CD4-positive, alpha-beta T cell treated with Interleukin-1 beta for 1 hour (primary cell): ENCODE results near the gene NPRL2.
"Not testable (repeated sequence)": the region's sequence is repeated elsewhere in the genome, so short reads cannot be mapped to it uniquely, and the experiment has no call there.

Source experiments
- DNase-seq, 2 donors: peaks; one replicate each; pipeline ENCODE4 v3.0.0-alpha.2; 2020 to 2022

Gene NPRL2

GRCh38 chr3:50326182-50326541, 24.4 kb downstream of the NPRL2 start:
- DNase-seq: no peak

- no peak for DNase-seq
Observed at GRCh38 chr3:50325497-50326181, 24.9 kb downstream of the NPRL2 start.

GRCh38 chr3:50325113-50325480, 25.5 kb downstream of the NPRL2 start:
- no peak for DNase-seq

- DNase-seq: peak; percentile 66 to 70
Observed at GRCh38 chr3:50324351-50325112, 26.0 kb downstream of the NPRL2 start.

GRCh38 chr3:50323614-50324199, 26.9 kb downstream of the NPRL2 start:
- DNase-seq: no peak

GRCh38 chr3:50323092-50323600, 27.4 kb downstream of the NPRL2 start:
- DNase-seq: no peak

GRCh38 chr3:50322386-50323091, 28.0 kb downstream of the NPRL2 start, which contains the start of gene HYAL2:
TSS of gene HYAL2 (minus strand) at chr3:50322745. CDS start at chr3:50320489, 2,256 bp downstream.
- DNase-seq: no peak

GRCh38 chr3:50322115-50322385, 28.5 kb downstream of the NPRL2 start:
- DNase-seq: no peak

GRCh38 chr3:50321336-50322114, 29.1 kb downstream of the NPRL2 start:
- peak; percentile 84 to 85 for DNase-seq

- peak; percentile 65 to 66 for DNase-seq
Observed at GRCh38 chr3:50320853-50321335, 29.7 kb downstream of the NPRL2 start.

GRCh38 chr3:50319894-50320625, 30.5 kb downstream of the NPRL2 start:
- DNase-seq: no peak

GRCh38 chr3:50319181-50319893, 31.2 kb downstream of the NPRL2 start:
- no peak for DNase-seq

GRCh38 chr3:50318615-50319014, 32.0 kb downstream of the NPRL2 start:
- no peak for DNase-seq

GRCh38 chr3:50318163-50318562, 32.4 kb downstream of the NPRL2 start:
- no peak for DNase-seq

- DNase-seq: no peak
Observed at GRCh38 chr3:50317300-50317699, 33.3 kb downstream of the NPRL2 start.

- peak; percentile 60 to 75 for DNase-seq
Observed at GRCh38 chr3:50316657-50317242, 33.8 kb downstream of the NPRL2 start.

GRCh38 chr3:50314816-50315215, 35.8 kb downstream of the NPRL2 start:
- no peak for DNase-seq

- DNase-seq: no peak
Observed at GRCh38 chr3:50314342-50314741, 36.2 kb downstream of the NPRL2 start.

- DNase-seq: not testable (repeated sequence)
Observed at GRCh38 chr3:50312041-50312440, 38.5 kb downstream of the NPRL2 start.

GRCh38 chr3:50304601-50305000, 46.0 kb downstream of the NPRL2 start:
- no peak for DNase-seq
